ENCODE results near the gene LZTR1.

Gene LZTR1

DNA sequence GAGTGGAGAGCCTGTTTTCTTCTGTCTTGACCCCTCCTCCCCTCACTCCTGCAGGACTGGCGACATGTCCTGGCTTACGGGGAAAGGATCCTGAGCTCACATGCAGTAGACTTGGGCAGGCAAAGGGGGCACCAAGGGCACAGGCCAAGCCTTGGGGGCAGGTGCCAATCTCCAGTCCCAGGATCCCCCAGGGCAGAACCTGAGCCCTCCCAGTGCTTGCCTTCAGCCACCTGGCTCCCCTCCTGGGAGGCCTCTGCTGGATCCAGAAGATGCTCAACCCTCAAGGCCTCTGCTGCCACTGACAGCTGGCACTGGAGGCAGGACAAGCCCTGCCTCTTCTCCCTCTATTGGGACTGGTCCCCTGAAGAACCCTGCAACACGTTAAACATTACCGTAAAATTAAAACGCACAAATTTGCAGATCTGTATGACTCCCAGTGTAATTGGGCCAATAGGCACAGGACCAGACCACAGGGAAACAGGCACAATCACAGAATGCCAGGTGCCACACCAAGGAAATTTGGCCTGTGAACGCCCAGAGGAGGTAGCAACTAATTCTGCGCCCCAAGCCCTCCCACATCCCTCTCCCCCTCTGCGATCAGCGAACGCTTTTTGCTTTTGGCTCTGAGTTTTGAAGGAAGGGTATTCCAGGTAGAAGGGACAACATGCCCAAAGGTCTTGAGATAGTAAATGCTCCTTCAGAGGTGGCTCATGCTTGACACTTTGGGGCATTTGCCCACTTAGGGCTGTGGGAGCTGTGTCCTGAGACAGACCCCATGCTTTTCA is 967 bp upstream of the LZTR1 start:
- no peak for DNase-seq (ENCODE audit: low read depth in 2 of 2)

DNA sequence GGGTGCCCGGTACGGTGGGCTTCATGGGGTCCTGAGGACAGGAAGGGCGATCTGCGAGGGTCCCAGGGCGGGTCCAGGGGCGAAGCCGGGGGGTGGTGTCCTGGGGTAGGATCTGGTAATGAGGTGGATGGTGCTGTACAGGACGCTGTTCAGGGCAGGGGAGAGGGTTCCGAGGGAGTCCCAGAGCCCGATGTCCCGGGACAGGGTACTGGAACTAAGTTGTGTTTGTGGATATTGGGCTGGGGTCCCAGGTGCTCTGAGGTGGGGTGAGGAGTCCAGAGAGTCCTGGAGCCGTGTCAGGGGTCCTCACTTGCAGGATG is 426 bp downstream of the LZTR1 start:
- no peak for DNase-seq (ENCODE audit: low read depth in 2 of 2)

DNA sequence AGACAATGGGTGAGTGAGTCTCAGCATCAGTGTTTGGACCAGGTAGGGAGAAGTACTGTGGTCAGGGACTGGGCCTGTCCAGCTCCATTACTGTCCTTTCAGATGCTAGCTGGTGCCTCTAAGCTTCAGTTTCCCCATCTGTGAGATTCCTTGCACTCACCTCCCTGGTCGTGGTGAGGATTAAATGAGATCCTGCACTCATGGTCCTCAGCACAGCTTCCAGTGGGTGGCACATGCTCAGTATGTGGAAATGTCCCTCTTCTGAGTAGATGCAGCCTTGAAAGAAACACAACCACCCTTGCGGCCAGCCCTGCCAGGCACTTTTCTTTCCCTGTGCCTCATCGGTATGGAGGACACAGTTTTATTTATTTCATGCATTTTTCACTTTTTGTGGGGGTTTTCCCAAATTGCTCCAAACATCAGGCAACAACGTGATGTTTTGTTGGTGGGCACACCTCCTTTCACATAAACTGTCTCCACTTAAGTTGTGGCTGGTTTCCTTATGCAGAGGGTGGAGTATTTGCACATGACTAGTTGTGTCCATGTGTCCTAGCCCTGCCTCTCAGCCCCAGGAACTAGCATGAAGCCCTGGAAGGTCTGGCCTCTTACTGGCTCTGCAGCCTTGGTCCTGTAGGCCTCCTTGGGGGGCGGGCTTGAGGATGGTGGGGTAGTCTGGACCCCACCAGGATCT is 1.1 kb downstream of the LZTR1 start:
- no peak for DNase-seq (ENCODE audit: low read depth in 2 of 2)

DNA sequence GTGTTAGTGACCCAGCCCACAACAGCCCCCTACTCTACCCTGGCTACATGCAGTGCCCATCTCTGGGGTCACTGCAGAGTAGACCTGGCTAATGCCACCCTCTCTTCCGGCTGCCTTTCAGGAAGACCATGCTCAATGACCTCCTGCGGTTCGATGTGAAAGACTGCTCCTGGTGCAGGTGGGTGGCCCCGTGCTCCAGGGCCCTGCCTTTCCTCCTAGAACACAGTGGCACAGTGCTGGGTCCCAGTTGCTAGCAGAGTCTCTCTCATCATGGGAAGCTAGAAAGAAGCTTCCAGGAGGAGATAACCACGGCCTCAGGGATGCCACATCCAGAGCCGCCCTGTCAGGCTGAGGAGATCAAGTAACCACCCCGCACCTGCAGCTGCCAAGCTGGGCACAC is 3.6 kb downstream of the LZTR1 start:
- DNase-seq (ENCODE audit: low read depth in 2 of 2), result no peak

DNA sequence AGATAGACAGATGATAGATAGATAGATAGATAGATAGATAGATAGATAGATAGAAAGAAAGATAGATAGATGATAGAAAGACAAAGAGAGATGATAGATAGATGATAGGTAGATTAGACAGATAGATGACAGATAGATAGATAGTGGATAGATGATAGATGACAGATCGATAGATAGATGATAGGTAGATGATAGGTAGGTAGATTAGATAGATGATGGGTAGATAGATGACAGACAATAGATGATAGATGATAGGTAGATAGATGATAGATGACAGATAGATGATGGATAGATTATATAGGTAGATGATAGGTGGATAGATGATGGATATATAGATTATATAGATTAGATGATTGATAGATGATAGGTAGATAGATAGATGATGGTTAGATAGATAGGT is 4.3 kb downstream of the LZTR1 start:
- DNase-seq (ENCODE audit: low read depth in 2 of 2), result no peak

- DNase-seq (ENCODE audit: low read depth in 2 of 2), result no peak
Measured at GRCh38 chr22:20987375-20987774, 5.3 kb downstream of the LZTR1 start.

- no peak for DNase-seq (ENCODE audit: low read depth in 2 of 2)
Measured at GRCh38 chr22:20988573-20989322, 6.7 kb downstream of the LZTR1 start.

GRCh38 chr22:20989323-20990138 is 7.4 kb downstream of the LZTR1 start:
- DNase-seq (ENCODE audit: low read depth in 2 of 2), result no peak

DNA sequence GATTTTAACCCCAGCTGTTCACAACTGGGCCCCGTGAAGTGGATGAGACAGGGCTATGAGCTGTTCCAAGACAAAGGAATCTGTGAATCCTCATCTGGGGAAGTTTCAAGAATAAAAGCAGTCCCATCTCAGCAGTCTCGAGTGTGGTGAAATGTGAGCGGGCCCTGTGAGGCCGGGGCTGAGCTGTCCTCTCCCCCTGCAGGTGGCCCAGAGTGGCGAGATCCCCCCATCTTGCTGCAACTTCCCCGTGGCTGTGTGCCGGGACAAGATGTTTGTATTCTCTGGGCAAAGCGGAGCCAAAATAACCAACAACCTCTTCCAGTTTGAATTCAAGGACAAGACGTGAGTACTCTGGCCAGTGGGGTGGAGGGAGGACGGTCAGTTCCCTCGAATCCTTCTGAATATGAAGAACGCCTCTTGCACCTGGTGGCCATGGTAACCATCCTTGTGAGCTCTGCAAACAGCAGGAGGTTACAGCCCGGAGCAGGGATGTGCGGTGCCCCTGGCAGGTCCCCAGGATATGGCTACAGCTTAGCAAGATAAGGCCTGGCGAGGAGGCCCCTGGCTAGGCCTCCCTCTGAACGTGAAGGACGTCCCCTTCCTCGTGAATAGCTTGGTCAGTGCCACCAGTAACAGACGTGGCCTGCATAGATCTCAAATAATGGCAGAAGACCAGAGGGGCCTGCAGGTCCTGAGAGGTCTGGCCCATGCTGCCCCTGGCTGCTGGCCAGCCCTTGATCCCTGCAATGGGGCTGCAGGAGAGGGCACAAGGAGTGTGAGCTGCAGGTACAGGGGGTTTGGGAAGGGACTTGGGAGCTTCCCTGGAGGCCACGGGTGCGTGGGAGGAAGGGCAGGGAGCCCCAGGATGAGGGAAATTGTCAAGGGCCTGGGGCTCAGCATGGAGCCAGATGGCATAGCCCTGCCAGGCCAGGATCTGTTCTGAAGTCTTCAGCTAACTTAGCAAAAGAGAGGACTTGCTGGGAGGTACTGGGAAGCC is 8.4 kb downstream of the LZTR1 start:
- DNase-seq (ENCODE audit: low read depth in 2 of 2), result no peak

DNA sequence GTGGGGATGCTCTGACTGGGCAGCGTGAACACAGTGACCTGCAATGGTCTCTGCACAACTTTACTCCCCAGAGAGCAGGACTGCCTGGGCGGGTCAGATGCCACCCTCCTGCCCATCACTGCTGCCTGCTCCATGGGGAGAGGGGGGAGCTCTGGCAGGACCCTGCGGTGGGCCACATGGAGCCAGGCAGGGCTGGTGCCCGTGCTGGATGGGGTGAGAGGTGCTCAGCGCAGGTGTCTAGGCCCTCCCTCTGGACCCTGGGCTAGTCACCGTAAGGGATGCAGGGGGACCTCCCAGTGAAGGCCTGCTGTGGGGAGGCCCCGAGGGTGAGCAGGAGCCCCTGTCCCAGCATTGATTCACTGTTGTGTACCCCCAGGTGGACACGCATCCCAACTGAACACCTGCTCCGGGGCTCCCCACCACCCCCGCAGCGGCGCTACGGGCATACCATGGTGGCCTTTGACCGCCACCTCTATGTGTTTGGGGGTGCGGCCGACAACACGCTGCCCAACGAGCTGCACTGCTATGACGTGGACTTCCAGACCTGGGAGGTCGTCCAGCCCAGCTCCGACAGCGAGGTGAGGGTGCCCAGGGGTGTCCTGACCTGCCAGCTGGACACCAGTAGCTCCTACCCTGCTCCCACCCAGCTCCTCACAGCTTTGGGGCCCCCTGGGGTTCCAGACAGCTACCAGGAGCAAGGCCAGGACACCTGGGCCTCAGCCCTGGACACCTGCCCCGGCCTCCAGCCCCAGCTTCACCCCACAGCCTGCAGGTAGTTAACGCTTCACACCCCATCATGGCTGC is 9.4 kb downstream of the LZTR1 start:
- no peak for DNase-seq (ENCODE audit: low read depth in 2 of 2)

DNA sequence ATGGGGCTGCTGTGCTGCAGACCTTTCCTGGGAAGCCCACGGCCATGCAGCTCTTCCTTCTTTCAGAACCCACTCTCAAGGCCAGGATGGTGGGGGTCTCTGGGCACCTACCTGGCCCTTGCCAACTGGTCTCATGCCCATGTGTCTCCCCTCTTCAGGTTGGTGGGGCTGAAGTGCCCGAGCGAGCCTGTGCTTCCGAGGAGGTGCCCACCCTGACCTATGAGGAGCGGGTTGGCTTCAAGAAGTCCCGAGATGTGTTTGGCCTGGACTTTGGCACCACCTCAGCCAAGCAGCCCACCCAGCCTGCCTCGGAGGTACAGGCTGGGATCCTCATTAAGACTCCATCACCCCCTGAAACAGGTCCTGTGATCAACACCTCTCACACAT is 10.0 kb downstream of the LZTR1 start:
- no peak for DNase-seq (ENCODE audit: low read depth in 2 of 2)

GRCh38 chr22:20992456-20993303 is 10.6 kb downstream of the LZTR1 start:
- DNase-seq (ENCODE audit: low read depth in 2 of 2), result no peak

DNA sequence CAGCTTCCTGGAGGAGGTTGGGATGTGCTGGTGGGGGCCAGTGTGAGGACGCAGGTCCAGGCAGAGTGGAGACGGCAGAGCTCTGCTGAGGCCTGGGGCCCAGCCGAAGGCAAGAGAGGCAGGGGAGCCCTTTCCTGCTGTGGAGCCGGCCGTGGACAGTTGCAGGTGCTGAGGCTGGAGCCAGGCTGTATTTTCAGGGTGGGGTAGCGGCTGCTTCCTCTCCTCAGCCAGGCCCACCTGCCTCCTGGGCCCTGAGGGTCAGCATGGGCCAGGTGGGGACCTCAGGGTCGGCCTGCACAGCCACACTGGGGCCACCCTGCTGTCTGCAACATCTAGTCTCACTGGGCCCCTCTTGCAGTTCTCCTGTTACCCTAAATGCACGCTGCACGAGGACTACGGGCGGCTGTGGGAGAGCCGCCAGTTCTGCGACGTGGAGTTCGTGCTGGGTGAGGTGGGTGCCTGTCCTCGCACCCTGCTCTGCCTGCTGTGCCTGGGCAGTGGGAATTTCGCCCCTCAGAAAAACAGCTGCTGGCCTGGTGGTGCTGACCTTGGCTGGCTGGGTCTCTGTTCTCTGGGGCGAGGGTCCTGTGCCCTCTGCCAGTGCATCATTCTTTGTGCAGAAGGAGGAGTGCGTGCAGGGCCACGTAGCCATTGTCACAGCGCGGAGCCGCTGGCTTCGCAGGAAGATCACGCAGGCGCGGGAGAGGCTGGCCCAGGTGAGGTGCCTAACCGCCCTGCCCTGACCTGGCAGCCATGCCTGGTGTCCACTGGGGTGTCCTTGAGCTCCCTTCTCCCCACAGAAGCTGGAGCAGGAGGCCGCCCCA is 11.4 kb downstream of the LZTR1 start:
- no peak for DNase-seq (ENCODE audit: low read depth in 2 of 2)

- no peak for DNase-seq (ENCODE audit: low read depth in 2 of 2)
Measured at GRCh38 chr22:20994128-20994901, 12.2 kb downstream of the LZTR1 start.

DNA sequence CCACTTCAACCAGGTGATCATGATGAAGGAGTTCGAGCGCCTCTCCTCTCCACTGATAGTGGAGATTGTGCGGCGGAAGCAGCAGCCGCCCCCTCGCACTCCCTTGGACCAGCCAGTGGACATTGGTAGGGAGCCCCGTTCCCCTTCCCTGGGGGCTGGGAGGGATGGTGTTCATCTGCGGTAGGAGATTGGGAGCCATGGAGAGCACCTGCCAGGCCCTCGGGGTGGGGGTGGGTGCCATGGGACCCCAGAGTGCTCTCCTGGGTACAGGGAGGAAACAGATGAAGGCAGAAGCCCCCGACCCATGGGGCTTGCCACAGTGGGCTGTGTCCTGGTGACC is 12.8 kb downstream of the LZTR1 start:
- DNase-seq (ENCODE audit: low read depth in 2 of 2), result no peak

DNA sequence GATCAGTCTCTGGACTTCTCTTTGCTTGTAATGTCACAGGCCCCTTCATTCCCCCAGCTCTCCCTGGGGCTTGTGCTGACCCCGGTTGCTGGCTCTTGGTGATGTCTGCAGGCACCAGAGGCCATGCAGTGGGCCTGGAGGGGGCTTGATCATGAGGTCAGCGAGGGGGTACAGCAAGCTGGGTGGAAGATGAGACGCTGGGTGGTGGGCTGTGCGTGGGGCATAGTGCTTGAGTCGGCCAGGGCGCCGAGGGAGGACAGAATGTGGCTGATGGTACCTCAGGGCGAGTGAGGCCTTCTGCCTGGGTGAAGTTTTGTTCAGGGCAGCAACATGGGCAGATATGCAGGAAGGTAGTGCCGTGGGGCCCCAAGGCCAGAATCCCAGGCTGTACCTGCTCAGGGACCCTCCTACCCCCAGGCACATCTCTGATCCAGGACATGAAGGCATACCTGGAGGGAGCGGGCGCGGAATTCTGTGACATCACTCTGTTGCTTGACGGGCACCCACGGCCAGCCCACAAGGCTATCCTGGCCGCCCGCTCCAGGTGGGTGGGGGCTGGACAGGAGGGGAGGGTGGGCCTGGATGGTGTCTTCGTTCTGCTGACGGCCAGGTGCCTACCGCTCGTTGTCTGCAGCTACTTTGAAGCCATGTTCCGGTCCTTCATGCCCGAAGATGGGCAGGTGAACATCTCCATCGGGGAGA is 13.4 kb downstream of the LZTR1 start:
- no peak for DNase-seq (ENCODE audit: low read depth in 2 of 2)

DNA sequence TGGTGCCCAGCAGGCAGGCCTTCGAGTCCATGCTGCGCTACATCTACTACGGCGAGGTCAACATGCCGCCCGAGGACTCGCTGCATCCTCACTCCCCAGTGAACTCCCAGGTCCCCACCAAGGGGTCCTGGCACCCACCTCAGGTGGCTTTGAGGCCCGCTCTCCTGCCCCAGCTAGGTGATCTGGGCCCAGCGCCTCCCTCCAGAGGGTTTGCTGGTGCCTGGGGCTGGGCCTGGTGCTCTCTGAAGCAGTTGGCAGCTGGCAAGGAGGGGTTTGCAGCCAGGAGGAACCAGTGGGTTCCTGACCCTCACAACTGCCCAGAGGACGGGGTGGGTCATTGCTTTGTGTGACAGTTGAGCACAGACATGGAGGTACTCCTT is 13.9 kb downstream of the LZTR1 start:
- no peak for DNase-seq (ENCODE audit: low read depth in 2 of 2)
